NCI-H2227 (cell line): ENCODE data around the gene WARS2.
"Not testable (repeated sequence)": the region's sequence is repeated elsewhere in the genome, so short reads cannot be mapped to it uniquely, and the experiment has no call there.

Source experiments
- DNase-seq: peaks from one replicate; lab custom pipeline; 2025; ENCODE audit not compliant: unreplicated experiment; lab: John Stamatoyannopoulos, UW

WARS2 gene

GRCh38 chr1:119140177-119141019 lies at the start of gene WARS2:
Gene WARS2 (minus strand): TSS chr1:119140653. CDS start chr1:119140644, 9 bp downstream.
- peak; percentile 98 for DNase-seq

- DNase-seq, result no peak
These were observed 48.5 kb upstream of the WARS2 start for GRCh38 chr1:119188926-119189325.

GRCh38 chr1:119187416-119187815 lies 47.0 kb upstream of the WARS2 start:
- DNase-seq, result no peak

DNA sequence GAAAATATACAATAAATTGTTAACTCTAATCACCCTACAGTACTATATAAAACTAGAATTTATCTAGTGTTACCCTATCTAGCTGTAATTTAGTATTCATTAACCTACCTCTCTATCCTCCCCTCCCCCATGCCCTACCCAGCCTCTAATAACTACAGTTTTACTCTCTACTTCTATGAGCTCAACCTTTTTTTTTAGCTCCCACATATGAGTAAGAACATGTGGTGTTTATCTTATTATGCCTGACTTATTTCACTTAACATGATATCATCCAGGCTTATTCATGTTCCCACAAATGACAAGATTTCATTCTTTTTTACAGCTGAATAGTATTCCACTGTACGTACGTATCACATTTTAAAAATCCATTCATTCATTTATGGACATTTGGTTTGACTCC lies 46.0 kb upstream of the WARS2 start:
- no peak for DNase-seq

- DNase-seq, result no peak
These were observed 44.5 kb upstream of the WARS2 start for GRCh38 chr1:119184972-119185371.

GRCh38 chr1:119181218-119181617 lies 40.8 kb upstream of the WARS2 start:
- DNase-seq, result peak; percentile 4

GRCh38 chr1:119179051-119179450 lies 38.6 kb upstream of the WARS2 start:
- no peak for DNase-seq

- DNase-seq, result not testable (repeated sequence)
These were observed 32.5 kb upstream of the WARS2 start for GRCh38 chr1:119172927-119173326.

- DNase-seq, result not testable (repeated sequence)
These were observed 31.0 kb upstream of the WARS2 start for GRCh38 chr1:119171381-119172010.

- no peak for DNase-seq
These were observed 22.9 kb upstream of the WARS2 start for GRCh38 chr1:119163396-119163795.

- DNase-seq, result no peak
These were observed 20.4 kb upstream of the WARS2 start for GRCh38 chr1:119160866-119161265.

DNA sequence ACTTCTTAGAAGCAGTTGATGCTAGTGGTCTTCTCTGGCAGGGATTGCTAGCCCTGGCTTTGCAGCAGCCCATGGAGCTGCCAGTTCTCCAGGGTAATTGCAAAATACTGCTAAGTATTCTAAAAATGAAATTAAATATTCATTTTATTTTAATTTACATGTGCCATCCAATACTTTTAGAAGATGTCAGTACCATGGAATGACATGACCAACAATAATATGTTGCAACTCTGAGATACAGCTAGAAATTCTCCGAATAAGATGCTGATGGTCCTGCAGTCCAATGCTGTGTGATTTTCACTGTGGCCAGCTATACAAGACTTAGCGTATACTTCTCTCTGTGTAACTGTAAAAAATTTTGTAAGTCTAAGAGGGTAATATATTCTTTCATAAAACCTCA lies 20.0 kb upstream of the WARS2 start:
- DNase-seq, result no peak

DNA sequence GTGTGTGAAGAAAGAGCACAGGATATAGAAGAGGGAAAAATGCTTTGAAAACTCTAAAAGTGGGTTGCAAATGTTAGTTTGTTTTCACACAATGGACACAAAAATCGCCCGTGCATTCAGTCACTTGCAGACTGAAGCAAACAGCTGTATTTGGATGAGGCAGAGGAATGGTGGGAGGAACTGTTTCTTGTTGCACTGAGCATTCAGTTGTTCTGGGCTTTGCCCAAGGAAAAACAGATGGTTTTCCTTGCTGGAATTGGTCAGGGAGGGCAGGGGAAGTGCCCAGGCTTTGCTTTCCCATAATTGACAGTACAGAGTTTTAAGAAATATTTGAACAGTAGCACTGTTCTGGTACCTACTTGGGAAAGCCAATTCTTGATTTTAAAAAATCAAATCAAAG lies 19.5 kb upstream of the WARS2 start:
- DNase-seq, result no peak

- no peak for DNase-seq
These were observed 18.7 kb upstream of the WARS2 start for GRCh38 chr1:119159111-119159510.

- DNase-seq, result not testable (repeated sequence)
These were observed 16.3 kb upstream of the WARS2 start for GRCh38 chr1:119156761-119157160.

GRCh38 chr1:119155069-119155468 lies 14.6 kb upstream of the WARS2 start:
- DNase-seq, result not testable (repeated sequence)

GRCh38 chr1:119150150-119150549 lies 9.7 kb upstream of the WARS2 start:
- no peak for DNase-seq

GRCh38 chr1:119147661-119148090 lies 7.2 kb upstream of the WARS2 start:
- no peak for DNase-seq

DNA sequence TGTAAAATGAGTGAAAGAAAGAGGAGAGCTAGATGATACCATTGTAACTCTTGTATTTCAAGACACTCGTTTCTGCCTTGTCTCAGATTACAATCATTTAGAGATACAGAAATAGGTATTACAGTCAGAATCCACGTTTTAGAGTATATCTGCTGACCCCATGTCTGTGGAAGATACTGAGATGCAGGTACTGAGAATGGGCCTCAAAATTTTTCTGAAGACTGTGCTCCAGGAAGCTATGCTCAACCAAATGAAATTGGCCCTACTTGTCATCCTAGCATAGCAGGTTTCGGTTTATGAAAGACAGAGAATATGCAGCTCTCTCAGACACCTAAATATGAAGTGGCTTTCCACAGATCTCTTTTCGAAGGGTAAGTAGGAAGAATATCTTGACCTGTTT lies 6.0 kb upstream of the WARS2 start:
- DNase-seq, result no peak

DNA sequence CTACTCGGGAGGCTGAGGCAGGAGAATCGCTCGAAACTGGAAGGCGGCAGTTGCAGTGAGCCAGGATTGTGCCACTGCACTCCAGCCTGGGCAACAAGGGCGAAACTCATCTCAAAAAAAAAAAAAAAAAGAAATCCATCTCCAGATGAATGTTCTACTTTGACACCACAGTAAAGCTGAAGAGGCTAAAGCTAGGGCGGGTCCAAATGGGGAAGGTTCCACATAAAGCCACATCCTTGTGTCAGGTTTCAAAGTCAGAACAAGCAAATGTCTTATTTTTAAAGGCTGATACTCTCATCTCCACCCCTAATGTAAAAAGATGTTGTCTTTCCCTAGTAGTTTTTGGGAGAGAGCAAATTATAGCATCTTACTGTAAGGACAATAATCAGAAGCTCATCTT lies 4.4 kb upstream of the WARS2 start:
- DNase-seq, result no peak

DNA sequence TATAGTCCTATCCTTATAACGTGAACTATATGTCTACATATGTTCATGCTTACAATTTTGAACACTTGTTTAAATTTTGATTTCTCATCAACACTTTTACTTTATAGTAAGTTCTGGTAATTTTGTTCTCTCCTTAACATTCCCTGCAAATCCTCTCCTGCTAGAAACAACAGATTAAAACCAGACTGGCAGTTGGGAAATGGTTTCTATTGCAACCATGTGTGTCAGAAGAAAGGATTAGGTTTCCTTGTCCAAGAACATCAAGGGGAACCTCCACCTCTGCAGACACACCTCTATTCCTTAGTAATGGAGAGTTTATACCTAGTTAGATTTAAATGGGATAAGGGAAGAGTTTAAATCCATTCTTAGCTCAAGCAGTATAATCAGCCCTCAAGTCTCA lies 3.3 kb upstream of the WARS2 start:
- no peak for DNase-seq

DNA sequence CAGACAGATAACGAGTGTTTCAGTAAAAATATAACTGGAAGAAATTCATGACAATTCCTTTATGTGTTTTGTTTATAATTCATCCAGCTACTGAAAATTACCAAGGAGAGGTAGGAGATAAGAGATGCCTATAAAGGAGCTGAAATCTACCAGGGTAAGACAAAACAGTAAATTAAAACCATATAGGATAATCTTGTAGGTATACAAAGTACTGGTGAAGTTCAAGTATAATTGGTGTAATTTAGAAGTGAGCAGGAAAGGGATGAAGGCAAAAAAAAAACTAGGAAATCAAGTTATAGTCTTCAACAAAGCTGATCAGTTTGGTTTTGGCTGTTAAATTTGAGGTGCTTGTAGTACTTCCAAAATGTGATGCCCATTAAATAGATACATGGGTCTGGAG lies 1.2 kb upstream of the WARS2 start:
- DNase-seq, result no peak
